GM12801 (cell line): ENCODE data around the gene ADGRG1.

Source experiments
- CTCF ChIP-seq: IDR thresholded peaks from one replicate; pipeline ENCODE4 v1.5.1; 2011; ENCODE audit warnings: control low read depth; ENCODE audit not compliant: insufficient read length; ENCODE audit errors: extremely low read depth

Gene ADGRG1

GRCh38 chr16:57591870-57592485 is 36.5 kb upstream of the ADGRG1 start:
- TF ChIP-seq CTCF: no peak

- TF ChIP-seq CTCF: no peak
Observed at GRCh38 chr16:57592591-57593003, 35.8 kb upstream of the ADGRG1 start.

DNA sequence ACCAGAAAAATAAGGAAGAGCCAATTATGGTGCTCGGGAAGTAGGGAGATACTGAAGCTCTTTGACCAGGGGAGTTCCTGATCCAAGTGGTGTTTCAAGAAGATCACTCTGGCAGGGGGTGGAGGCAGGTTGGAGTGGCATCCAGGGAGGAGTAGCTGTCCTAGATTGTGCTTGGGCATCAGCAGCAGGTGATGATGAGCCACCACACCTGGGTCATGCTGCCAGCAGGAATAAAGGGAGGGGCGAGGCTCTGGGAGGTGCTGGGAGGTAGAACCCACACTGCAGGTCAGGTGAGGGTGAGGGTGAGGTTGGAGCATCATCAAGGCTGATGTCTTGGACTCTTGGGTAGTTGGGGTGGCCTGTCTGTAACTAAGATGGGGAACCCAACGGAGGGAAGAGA is 35.4 kb upstream of the ADGRG1 start:
- TF ChIP-seq CTCF: no peak

- TF ChIP-seq CTCF: no peak
Observed at GRCh38 chr16:57593990-57594389, 34.4 kb upstream of the ADGRG1 start.

GRCh38 chr16:57594531-57595031 is 33.8 kb upstream of the ADGRG1 start:
- no peak for TF ChIP-seq CTCF

GRCh38 chr16:57598437-57598836 is 30.0 kb upstream of the ADGRG1 start:
- TF ChIP-seq CTCF: no peak

DNA sequence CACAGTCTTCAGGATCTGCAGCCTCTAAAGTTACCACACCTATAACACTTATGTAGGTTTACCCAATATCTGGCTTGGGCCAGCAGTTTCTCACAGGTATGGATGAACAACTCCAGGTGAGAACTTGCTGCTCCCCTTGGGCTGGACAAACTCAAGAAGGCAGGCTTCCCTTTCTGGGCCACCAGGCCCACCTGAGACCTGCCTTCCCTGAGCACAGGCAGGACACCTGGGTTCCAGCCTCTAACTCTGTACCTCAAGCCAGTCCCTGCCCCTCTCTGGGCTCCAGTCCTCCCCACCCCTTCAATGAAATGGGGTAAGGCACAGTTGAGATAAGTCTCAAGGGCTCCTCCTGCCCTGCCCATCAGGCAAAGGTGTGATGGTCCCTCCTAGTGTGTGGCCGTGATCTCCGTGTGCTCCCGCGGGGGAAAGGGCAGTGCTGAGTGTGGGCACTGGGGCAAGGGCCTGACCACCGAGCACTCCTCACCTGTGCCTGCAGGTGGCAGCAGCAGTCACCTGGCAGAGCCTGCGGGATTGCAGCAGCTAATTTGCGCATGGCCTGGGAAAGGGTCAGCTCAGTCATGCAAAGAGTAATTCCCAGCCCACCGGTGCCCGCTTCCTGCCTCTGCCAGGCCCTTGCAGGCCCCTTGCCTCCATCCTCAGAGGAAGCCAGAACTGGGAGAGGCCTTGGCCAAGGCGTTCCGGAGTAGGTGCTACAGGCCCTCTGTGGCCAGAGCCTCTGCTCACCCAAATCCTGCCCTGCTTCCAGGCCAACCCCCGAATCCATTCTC is 28.2 kb upstream of the ADGRG1 start:
- no peak for TF ChIP-seq CTCF
